ENCODE measurements around the gene ACAT2.

ACAT2 gene

GRCh38 chr6:159760602-159761057, 1.2 kb upstream of the ACAT2 start:
- Histone ChIP-seq H3K4me3 (ENCODE audit: control insufficient read depth in 1 of 7, extremely low read depth in 1 of 7, insufficient read depth in 4 of 7, low read depth in 2 of 7, low read length in 6 of 7) (peak overlapping the region in 5 of 7 experiments; percentile 83 to 92 (median 92)), H3K27me3 (replicated peaks in 2 of 5; ENCODE audit: control insufficient read depth in 4 of 5, insufficient read depth in 5 of 5, low read length in 4 of 5) (no peaks in the 10 kb centered on the region), H3K4me1 (ENCODE audit: control extremely low read depth in 1 of 4, control insufficient read depth in 4 of 4, insufficient read depth in 4 of 4, low read length in 3 of 4) (peaks cover 11 to 34% (median 23%) of the 10 kb centered on the region in 4 experiments), H3K9me3 (ENCODE audit: control extremely low read depth in 1 of 5, control insufficient read depth in 4 of 5, insufficient read depth in 2 of 5, low read depth in 1 of 5, low read length in 4 of 5) (no peaks in the 10 kb centered on the region), H3K27ac (ENCODE audit: insufficient read depth in 1 of 2, low read depth in 1 of 2, low read length in 2 of 2, poor library complexity in 1 of 2, severe bottlenecking in 2 of 2) (peak overlapping the region; percentile 84 to 97), H3K36me3 (ENCODE audit: control insufficient read depth in 4 of 4, insufficient read depth in 4 of 4, low read length in 3 of 4) (peaks cover 11 to 47% (median 23%) of the 10 kb centered on the region in 4 experiments)
- POLR2A ChIA-PET, result interaction anchor here (0.7 to 1.0 kb wide), 2 partner anchors 19 to 29 kb away, joined by 3 read pairs; partner anchors contain the start of gene TCP1
- DNase-seq, result no peak
- 95% methylated on average over 3 of the region's 3 CpGs for whole genome bisulfite sequencing (ENCODE audit: insufficient coverage)
- CTCF ChIA-PET, result interaction anchor here (0.8 to 2.9 kb wide), 10 partner anchors 9 to 92 kb away, joined by 3 to 10 read pairs (median 4); partner anchors contain the start of gene WTAP

- ChIA-PET POLR2A (interaction anchor here (0.7 to 1.4 kb wide), 3 partner anchors 19 to 68 kb away, joined by 3 to 12 read pairs (median 3); partner anchors contain the start of genes SOD2 and TCP1), CTCF (interaction anchor here (0.9 to 2.9 kb wide), 10 partner anchors 9 to 91 kb away, joined by 3 to 10 read pairs (median 4); partner anchors contain the start of gene WTAP)
- Histone ChIP-seq H3K27me3 (replicated peaks in 2 of 5; ENCODE audit: control insufficient read depth in 4 of 5, insufficient read depth in 5 of 5, low read length in 4 of 5) (no peaks in the 10 kb centered on the region), H3K9me3 (ENCODE audit: control extremely low read depth in 1 of 5, control insufficient read depth in 4 of 5, insufficient read depth in 2 of 5, low read depth in 1 of 5, low read length in 4 of 5) (no peaks in the 10 kb centered on the region), H3K4me1 (ENCODE audit: control extremely low read depth in 1 of 4, control insufficient read depth in 4 of 4, insufficient read depth in 4 of 4, low read length in 3 of 4) (peaks cover 11 to 34% (median 23%) of the 10 kb centered on the region in 4 experiments), H3K27ac (ENCODE audit: insufficient read depth in 1 of 2, low read depth in 1 of 2, low read length in 2 of 2, poor library complexity in 1 of 2, severe bottlenecking in 2 of 2) (peak overlapping the region; percentile 84 to 97), H3K4me3 (ENCODE audit: control insufficient read depth in 1 of 7, extremely low read depth in 1 of 7, insufficient read depth in 4 of 7, low read depth in 2 of 7, low read length in 6 of 7) (peak overlapping the region; percentile 69 to 92 (median 89)), H3K36me3 (ENCODE audit: control insufficient read depth in 4 of 4, insufficient read depth in 4 of 4, low read length in 3 of 4) (peaks cover 5 to 47% (median 21%) of the 10 kb centered on the region in 4 experiments)
- WGBS (ENCODE audit: insufficient coverage), result 19% methylated on average over 28 of the region's 45 CpGs
- DNase-seq, result no peak
These were observed 544 bp upstream of the ACAT2 start for GRCh38 chr6:159761129-159761872.

- DNase-seq, result peak in 2 of 3 donors; percentile 68 to 69
These were observed 942 bp downstream of the ACAT2 start for GRCh38 chr6:159762681-159763293.

GRCh38 chr6:159766906-159767305, 5.1 kb downstream of the ACAT2 start:
- no peak for DNase-seq
- Histone ChIP-seq H3K27me3 (replicated peaks in 2 of 5; ENCODE audit: control insufficient read depth in 4 of 5, insufficient read depth in 5 of 5, low read length in 4 of 5) (no peaks in the 10 kb centered on the region), H3K4me3 (ENCODE audit: control insufficient read depth in 1 of 7, extremely low read depth in 1 of 7, insufficient read depth in 4 of 7, low read depth in 2 of 7, low read length in 6 of 7) (no peak overlapping the region), H3K9me3 (ENCODE audit: control extremely low read depth in 1 of 5, control insufficient read depth in 4 of 5, insufficient read depth in 2 of 5, low read depth in 1 of 5, low read length in 4 of 5) (peaks cover 0 to 4% (median 0%) of the 10 kb centered on the region in 5 experiments), H3K27ac (ENCODE audit: insufficient read depth in 1 of 2, low read depth in 1 of 2, low read length in 2 of 2, poor library complexity in 1 of 2, severe bottlenecking in 2 of 2) (no peak overlapping the region), H3K36me3 (ENCODE audit: control insufficient read depth in 4 of 4, insufficient read depth in 4 of 4, low read length in 3 of 4) (peaks cover 23 to 70% (median 42%) of the 10 kb centered on the region in 4 experiments), H3K4me1 (ENCODE audit: control extremely low read depth in 1 of 4, control insufficient read depth in 4 of 4, insufficient read depth in 4 of 4, low read length in 3 of 4) (peaks cover 2 to 21% (median 12%) of the 10 kb centered on the region in 4 experiments)
- ChIA-PET POLR2A (no interaction called here), CTCF (interaction anchor here (1.3 to 1.4 kb wide), 2 partner anchors 21 to 35 kb away, joined by 3 to 6 read pairs; no protein-coding TSS in a partner anchor)

More at GRCh38 chr6:159762681-159763293, 942 bp downstream of the ACAT2 start:
- CTCF ChIA-PET, result interaction anchor here (1.4 to 2.9 kb wide), 4 partner anchors 31 to 74 kb away, joined by 3 to 10 read pairs (median 8); partner anchors contain the start of gene WTAP
- Histone ChIP-seq H3K27me3 (replicated peaks in 2 of 5; ENCODE audit: control insufficient read depth in 4 of 5, insufficient read depth in 5 of 5, low read length in 4 of 5) (no peaks in the 10 kb centered on the region), H3K36me3 (ENCODE audit: control insufficient read depth in 4 of 4, insufficient read depth in 4 of 4, low read length in 3 of 4) (peaks cover 10 to 50% (median 24%) of the 10 kb centered on the region in 4 experiments), H3K4me1 (ENCODE audit: control extremely low read depth in 1 of 4, control insufficient read depth in 4 of 4, insufficient read depth in 4 of 4, low read length in 3 of 4) (peaks cover 11 to 34% (median 23%) of the 10 kb centered on the region in 4 experiments), H3K9me3 (ENCODE audit: control extremely low read depth in 1 of 5, control insufficient read depth in 4 of 5, insufficient read depth in 2 of 5, low read depth in 1 of 5, low read length in 4 of 5) (no peaks in the 10 kb centered on the region), H3K27ac (ENCODE audit: insufficient read depth in 1 of 2, low read depth in 1 of 2, low read length in 2 of 2, poor library complexity in 1 of 2, severe bottlenecking in 2 of 2) (peak overlapping the region; percentile 68 to 97), H3K4me3 (ENCODE audit: control insufficient read depth in 1 of 7, extremely low read depth in 1 of 7, insufficient read depth in 4 of 7, low read depth in 2 of 7, low read length in 6 of 7) (peak overlapping the region; percentile 83 to 92 (median 89))
- 15% methylated on average over 16 of the region's 16 CpGs for WGBS (ENCODE audit: insufficient coverage)
- POLR2A ChIA-PET, result no interaction called here

GRCh38 chr6:159769470-159769869, 7.6 kb downstream of the ACAT2 start:
- peaks cover 25 to 82% (median 42%) of the 10 kb centered on the region in 4 experiments for H3K36me3 ChIP-seq (ENCODE audit: control insufficient read depth in 4 of 4, insufficient read depth in 4 of 4, low read length in 3 of 4)
- POLR2A ChIA-PET, result no interaction called here
- CTCF ChIA-PET, result interaction anchor here (1.3 to 2.6 kb wide), 2 partner anchors 19 to 83 kb away, joined by 4 to 7 read pairs; no protein-coding TSS in a partner anchor
- no peaks in the 10 kb centered on the region for H3K27me3 ChIP-seq (replicated peaks in 2 of 5; ENCODE audit: control insufficient read depth in 4 of 5, insufficient read depth in 5 of 5, low read length in 4 of 5)
- no peak for DNase-seq
- no peak overlapping the region for H3K27ac ChIP-seq (ENCODE audit: insufficient read depth in 1 of 2, low read depth in 1 of 2, low read length in 2 of 2, poor library complexity in 1 of 2, severe bottlenecking in 2 of 2)
- H3K4me1 ChIP-seq (ENCODE audit: control extremely low read depth in 1 of 4, control insufficient read depth in 4 of 4, insufficient read depth in 4 of 4, low read length in 3 of 4), result peaks cover 0 to 5% (median 0%) of the 10 kb centered on the region in 4 experiments
- H3K9me3 ChIP-seq (ENCODE audit: control extremely low read depth in 1 of 5, control insufficient read depth in 4 of 5, insufficient read depth in 2 of 5, low read depth in 1 of 5, low read length in 4 of 5), result peaks cover 0 to 8% (median 0%) of the 10 kb centered on the region in 5 experiments
- no peak overlapping the region for H3K4me3 ChIP-seq (ENCODE audit: control insufficient read depth in 1 of 7, extremely low read depth in 1 of 7, insufficient read depth in 4 of 7, low read depth in 2 of 7, low read length in 6 of 7)

GRCh38 chr6:159772196-159772595, 10.4 kb downstream of the ACAT2 start:
- POLR2A ChIA-PET, result no interaction called here
- WGBS (ENCODE audit: insufficient coverage), result no CpG with 5 or more reads among the region's 1 CpG

More at GRCh38 chr6:159772196-159772595, 10.4 kb downstream of the ACAT2 start:
- H3K27ac ChIP-seq (ENCODE audit: insufficient read depth in 1 of 2, low read depth in 1 of 2, low read length in 2 of 2, poor library complexity in 1 of 2, severe bottlenecking in 2 of 2), result no peak overlapping the region
- no peak overlapping the region for H3K4me3 ChIP-seq (ENCODE audit: control insufficient read depth in 1 of 7, extremely low read depth in 1 of 7, insufficient read depth in 4 of 7, low read depth in 2 of 7, low read length in 6 of 7)
- no peaks in the 10 kb centered on the region for H3K4me1 ChIP-seq (ENCODE audit: control extremely low read depth in 1 of 4, control insufficient read depth in 4 of 4, insufficient read depth in 4 of 4, low read length in 3 of 4)
- H3K36me3 ChIP-seq (ENCODE audit: control insufficient read depth in 4 of 4, insufficient read depth in 4 of 4, low read length in 3 of 4), result peaks cover 28 to 88% (median 46%) of the 10 kb centered on the region in 4 experiments
- DNase-seq, result no peak
- no peaks in the 10 kb centered on the region for H3K27me3 ChIP-seq (replicated peaks in 2 of 5; ENCODE audit: control insufficient read depth in 4 of 5, insufficient read depth in 5 of 5, low read length in 4 of 5)
- CTCF ChIA-PET, result interaction anchor here (1.1 to 2.9 kb wide), 3 partner anchors 10 to 82 kb away, joined by 3 to 9 read pairs (median 4); no protein-coding TSS in a partner anchor
- H3K9me3 ChIP-seq (ENCODE audit: control extremely low read depth in 1 of 5, control insufficient read depth in 4 of 5, insufficient read depth in 2 of 5, low read depth in 1 of 5, low read length in 4 of 5), result peaks cover 0 to 8% (median 0%) of the 10 kb centered on the region in 5 experiments

All from common myeloid progenitor, CD34-positive (primary cell).